ENCODE measurements around the gene PHF21B.

GRCh38 chr22:44995105-44995514 is 14.7 kb downstream of the PHF21B start:
- TF ChIP-seq CTCF (IDR thresholded peaks at IDR 0.05; ENCODE audit: low read length) (no peak), EZH2 (IDR thresholded peaks at IDR 0.05; ENCODE audit: borderline replicate concordance, low read length) (no peak)
